Caco-2 (cell line): ENCODE results near the gene TSC22D2. TPM values are rescaled to one million over a fixed set of nuclear protein-coding genes. Genes with fewer than 3 reads are reported as not detected.

Source experiments
- BruUV-seq: library from RNA; stranded (reverse); fragments of 400-500 nt; replicated peaks from 2 replicates; lab custom pipeline; 2021; lab: Mats Ljungman, UMichigan
- CTCF ChIA-PET: fragments of 300-600 bp; sonication (Branson Sonifier 250); formaldehyde crosslinking; loops from one replicate; lab custom pipeline; 2022; ENCODE audit warnings: antibody characterized with exemption; lab: Charles Lee
- POLR2A ChIA-PET: fragments of 300-600 bp; sonication (Branson Sonifier 250); formaldehyde crosslinking; loops from one replicate; lab custom pipeline; 2022; ENCODE audit warnings: antibody characterized with exemption; lab: Charles Lee
- DNase-seq, 2 experiments: peaks; one replicate each; pipeline versions ENCODE4 v3.0.0 to v3.0.0-alpha.2; 2020 to 2022
- H3K27me3 ChIP-seq: replicated peaks from 2 replicates; pipeline ENCODE4 v1.6.0; 2011; ENCODE audit warnings: low read length; ENCODE audit not compliant: control insufficient read depth, insufficient read depth
- H3K36me3 ChIP-seq: 2 replicates; pipeline ENCODE4 v1.5.1; 2011; ENCODE audit warnings: low read length; ENCODE audit not compliant: control insufficient read depth, insufficient read depth
- H3K4me1 ChIP-seq: fragments of 250-450 bp; sonication (Bioruptor Pico); 2 replicates; pipeline ENCODE4 v1.5.1; 2020; ENCODE audit warnings: mild to moderate bottlenecking
- H3K4me3 ChIP-seq: 2 replicates; pipeline ENCODE4 v1.5.1; 2011; ENCODE audit warnings: low read depth, mild to moderate bottlenecking, control low read depth, low read length
- H3K9me3 ChIP-seq: fragments of 250-450 bp; sonication (Bioruptor Pico); 2 replicates; pipeline ENCODE4 v1.5.1; 2020; ENCODE audit warnings: mild to moderate bottlenecking, moderate library complexity
- H3K27ac Mint-ChIP-seq: one replicate; pipeline ENCODE4 v1.8.0; 2022; ENCODE audit warnings: mixed read lengths; ENCODE audit not compliant: unreplicated experiment
- H3K27me3 Mint-ChIP-seq: one replicate; pipeline ENCODE4 v1.8.0; 2022; ENCODE audit warnings: mixed read lengths; ENCODE audit not compliant: insufficient read depth, unreplicated experiment
- H3K36me3 Mint-ChIP-seq: one replicate; pipeline ENCODE4 v1.8.0; 2022; ENCODE audit warnings: mild to moderate bottlenecking, mixed read lengths; ENCODE audit not compliant: insufficient read depth, unreplicated experiment
- H3K4me1 Mint-ChIP-seq: one replicate; pipeline ENCODE4 v1.8.0; 2022; ENCODE audit warnings: low read depth, mixed read lengths; ENCODE audit not compliant: unreplicated experiment
- H3K4me3 Mint-ChIP-seq: one replicate; pipeline ENCODE4 v1.8.0; 2022; ENCODE audit warnings: mild to moderate bottlenecking, moderate library complexity, mixed read lengths; ENCODE audit not compliant: unreplicated experiment
- H3K9me3 Mint-ChIP-seq: one replicate; pipeline ENCODE4 v1.8.0; 2022; ENCODE audit warnings: mixed read lengths; ENCODE audit not compliant: unreplicated experiment
- intact Hi-C: fragments of 100-400 bp; cut with micrococcal nuclease; formaldehyde crosslinking; loops from one replicate; pipeline ENCODE4 v1.10.0; 2022; ENCODE audit not compliant: unreplicated experiment
- total RNA-seq: library from RNA; stranded (reverse); gene quantifications from 2 replicates; pipeline ENCODE4 v1.2.3, GENCODE V29; 2022
- TF ChIP-seq, protein P1 (sequence below), 2 experiments: fragments of 200-600 bp in 1 of 2; IDR thresholded peaks; 1 replicate in 1 of 2; 2 replicates in 1 of 2; pipeline versions ENCODE4 v1.5.1 to v1.8.0; 2011 to 2022; ENCODE audit warnings: antibody characterized with exemption in 1 of 2, control low read depth in 1 of 2, inconsistent platforms in 1 of 2, low read depth in 1 of 2, low read length in 1 of 2, mild to moderate bottlenecking in 1 of 2, moderate library complexity in 1 of 2; ENCODE audit not compliant: insufficient read depth in 1 of 2, severe bottlenecking in 1 of 2, unreplicated experiment in 1 of 2

TSC22D2 gene
- total RNA-seq, 1 experiment from 2014 or later, result 30.8 TPM

GRCh38 chr3:150479370-150479769 is 71.3 kb downstream of the TSC22D2 start:
- TF ChIP-seq, protein P1, sequence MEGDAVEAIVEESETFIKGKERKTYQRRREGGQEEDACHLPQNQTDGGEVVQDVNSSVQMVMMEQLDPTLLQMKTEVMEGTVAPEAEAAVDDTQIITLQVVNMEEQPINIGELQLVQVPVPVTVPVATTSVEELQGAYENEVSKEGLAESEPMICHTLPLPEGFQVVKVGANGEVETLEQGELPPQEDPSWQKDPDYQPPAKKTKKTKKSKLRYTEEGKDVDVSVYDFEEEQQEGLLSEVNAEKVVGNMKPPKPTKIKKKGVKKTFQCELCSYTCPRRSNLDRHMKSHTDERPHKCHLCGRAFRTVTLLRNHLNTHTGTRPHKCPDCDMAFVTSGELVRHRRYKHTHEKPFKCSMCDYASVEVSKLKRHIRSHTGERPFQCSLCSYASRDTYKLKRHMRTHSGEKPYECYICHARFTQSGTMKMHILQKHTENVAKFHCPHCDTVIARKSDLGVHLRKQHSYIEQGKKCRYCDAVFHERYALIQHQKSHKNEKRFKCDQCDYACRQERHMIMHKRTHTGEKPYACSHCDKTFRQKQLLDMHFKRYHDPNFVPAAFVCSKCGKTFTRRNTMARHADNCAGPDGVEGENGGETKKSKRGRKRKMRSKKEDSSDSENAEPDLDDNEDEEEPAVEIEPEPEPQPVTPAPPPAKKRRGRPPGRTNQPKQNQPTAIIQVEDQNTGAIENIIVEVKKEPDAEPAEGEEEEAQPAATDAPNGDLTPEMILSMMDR (IDR thresholded peaks at IDR 0.05; ENCODE audit: insufficient read depth in 1 of 2, low read depth in 1 of 2, low read length in 1 of 2, severe bottlenecking in 1 of 2, unreplicated experiment in 1 of 2), result no peak
- CTCF ChIA-PET, result interaction anchor here (1.3 kb wide), 1 partner anchor 69 kb away, joined by 3 read pairs; no protein-coding TSS in a partner anchor
- no peaks in the 10 kb centered on the region for H3K9me3 ChIP-seq

DNA sequence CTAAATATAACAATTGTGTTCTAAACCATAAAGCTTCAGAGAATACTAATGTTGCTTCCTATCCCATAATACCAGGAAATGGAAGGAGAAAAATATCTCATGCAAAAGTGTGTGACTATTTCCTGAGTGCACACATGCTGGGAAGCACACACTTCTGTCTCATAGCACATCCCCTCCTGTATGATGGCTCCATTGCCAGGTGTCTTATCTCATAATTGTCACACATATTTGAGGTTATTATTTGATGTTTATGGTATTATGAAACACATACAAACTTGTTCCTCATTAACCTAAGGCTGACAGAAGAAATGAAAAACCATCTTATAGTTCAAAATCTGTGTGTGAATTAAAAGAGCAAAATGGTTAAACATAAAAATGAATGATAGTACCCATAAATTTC is 72.8 kb downstream of the TSC22D2 start:
- H3K9me3 Mint-ChIP-seq, result peaks cover 27% of the 10 kb centered on the region
- H3K36me3 Mint-ChIP-seq, result no peaks in the 10 kb centered on the region
- Histone ChIP-seq H3K4me3 (no peak overlapping the region), H3K27me3 (no peaks in the 10 kb centered on the region), H3K36me3 (no peaks in the 10 kb centered on the region), H3K9me3 (no peaks in the 10 kb centered on the region), H3K4me1 (no peaks in the 10 kb centered on the region)
- H3K4me1 Mint-ChIP-seq, result no peaks in the 10 kb centered on the region
- no peak overlapping the region for H3K4me3 Mint-ChIP-seq
- no peak overlapping the region for H3K27ac Mint-ChIP-seq
- TF ChIP-seq, protein P1 (IDR thresholded peaks at IDR 0.05; ENCODE audit: insufficient read depth in 1 of 2, low read depth in 1 of 2, low read length in 1 of 2, severe bottlenecking in 1 of 2, unreplicated experiment in 1 of 2), result no peak
- DNase-seq, result no peak
- ChIA-PET CTCF (no interaction called here), POLR2A (no interaction called here)
- no TSS peak for BruUV-seq
- no peaks in the 10 kb centered on the region for H3K27me3 Mint-ChIP-seq
- intact Hi-C loops, result no loop called here

More at GRCh38 chr3:150479370-150479769, 71.3 kb downstream of the TSC22D2 start:
- Histone ChIP-seq H3K27me3 (no peaks in the 10 kb centered on the region), H3K36me3 (no peaks in the 10 kb centered on the region), H3K4me1 (no peaks in the 10 kb centered on the region), H3K4me3 (no peak overlapping the region)
- no peak overlapping the region for H3K27ac Mint-ChIP-seq
- BruUV-seq, result no TSS peak
- no peaks in the 10 kb centered on the region for H3K4me1 Mint-ChIP-seq
- H3K4me3 Mint-ChIP-seq, result no peak overlapping the region
- no peaks in the 10 kb centered on the region for H3K36me3 Mint-ChIP-seq
- no peak for DNase-seq
- POLR2A ChIA-PET, result no interaction called here
- no peaks in the 10 kb centered on the region for H3K27me3 Mint-ChIP-seq
- peaks cover 22% of the 10 kb centered on the region for H3K9me3 Mint-ChIP-seq
- intact Hi-C loops, result no loop called here

DNA sequence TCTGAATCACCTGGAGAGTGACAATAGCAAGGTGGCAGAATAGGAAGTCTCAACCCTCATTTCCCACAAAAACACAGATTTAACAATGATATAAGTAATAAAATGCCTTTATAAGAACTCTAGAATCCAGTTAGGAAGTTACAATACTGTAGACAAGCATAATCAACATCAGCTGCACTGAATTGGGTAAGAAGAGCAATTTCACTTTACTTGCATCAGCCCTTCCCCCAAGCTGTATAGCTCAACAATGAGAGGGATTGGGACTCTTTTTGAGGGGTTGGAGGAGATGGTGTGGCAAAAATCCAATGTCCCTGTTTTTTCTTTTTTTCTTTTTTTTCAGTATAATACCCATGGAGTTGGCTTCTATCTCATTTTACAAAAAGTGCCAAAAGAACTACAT is 75.1 kb downstream of the TSC22D2 start:
- H3K4me3 ChIP-seq, result no peak overlapping the region
- TF ChIP-seq, protein P1 (IDR thresholded peaks at IDR 0.05; ENCODE audit: insufficient read depth in 1 of 2, low read depth in 1 of 2, low read length in 1 of 2, severe bottlenecking in 1 of 2, unreplicated experiment in 1 of 2), result no peak
- ChIA-PET CTCF (interaction anchor here (0.5 kb wide), 1 partner anchor 141 kb away, joined by 3 read pairs; no protein-coding TSS in a partner anchor), POLR2A (no interaction called here)
- Mint-ChIP-seq H3K36me3 (no peaks in the 10 kb centered on the region), H3K27ac (peak overlapping the region; percentile 23), H3K4me3 (no peak overlapping the region), H3K27me3 (no peaks in the 10 kb centered on the region), H3K9me3 (peaks cover 31% of the 10 kb centered on the region), H3K4me1 (no peaks in the 10 kb centered on the region)
- BruUV-seq, result no TSS peak
- DNase-seq, result no peak
- H3K9me3 ChIP-seq, result peaks cover 8% of the 10 kb centered on the region
- H3K4me1 ChIP-seq, result no peaks in the 10 kb centered on the region
- H3K27me3 ChIP-seq, result no peaks in the 10 kb centered on the region
- H3K36me3 ChIP-seq, result no peaks in the 10 kb centered on the region
- intact Hi-C loops, result no loop called here
